DND-41 (cell line): ENCODE data around the gene OR9I1.

ENCODE experiments used
- ATAC-seq: fragments of 200-7000 bp; cut with Tn5 transposase; 3 replicates; pipeline ENCODE4 v1.9.1; 2021; ENCODE audit warnings: low read depth; ENCODE audit not compliant: insufficient read depth
- DNase-seq: peaks from one replicate; pipeline ENCODE4 v3.0.0-alpha.2; 2020
- H2AFZ ChIP-seq: 2 replicates; pipeline ENCODE4 v1.6.0; 2012; ENCODE audit warnings: low read depth, low read length
- H3K27ac ChIP-seq: 2 replicates; pipeline ENCODE4 v1.5.1; 2012; ENCODE audit warnings: low read length, inconsistent platforms
- H3K27me3 ChIP-seq: fragments of 200-600 bp; sonication (generic); 2 replicates; pipeline ENCODE4 v1.6.0; 2012; ENCODE audit warnings: low read length, mild to moderate bottlenecking, inconsistent platforms; ENCODE audit not compliant: insufficient read depth, poor library complexity
- H3K36me3 ChIP-seq: 2 replicates; pipeline ENCODE4 v1.5.1; 2012; ENCODE audit warnings: low read length, inconsistent platforms; ENCODE audit not compliant: insufficient read depth
- H3K4me1 ChIP-seq: 2 replicates; pipeline ENCODE4 v1.5.1; 2012; ENCODE audit warnings: mild to moderate bottlenecking, low read length; ENCODE audit not compliant: insufficient read depth
- H3K4me2 ChIP-seq: 2 replicates; pipeline ENCODE4 v1.6.0; 2012; ENCODE audit warnings: mild to moderate bottlenecking, moderate library complexity, low read length, inconsistent platforms; ENCODE audit not compliant: insufficient read depth
- H3K4me3 ChIP-seq, 2 experiments: fragments of 200-600 bp in 1 of 2; shearing (Covaris generic) in 1 of 2; 2 replicates each; pipeline ENCODE4 v1.5.1; 2012 to 2016; ENCODE audit warnings: inconsistent platforms in 2 of 2, low read length in 2 of 2, mild to moderate bottlenecking in 2 of 2, low read depth in 1 of 2, moderate library complexity in 1 of 2
- H3K79me2 ChIP-seq: 2 replicates; pipeline ENCODE4 v1.6.0; 2012; ENCODE audit warnings: low read length, inconsistent platforms; ENCODE audit not compliant: insufficient read depth
- H3K9ac ChIP-seq: 2 replicates; pipeline ENCODE4 v1.6.0; 2012; ENCODE audit warnings: low read depth, mild to moderate bottlenecking, inconsistent platforms, low read length, moderate library complexity
- H3K9me3 ChIP-seq: 2 replicates; pipeline ENCODE4 v1.5.1; 2012; ENCODE audit warnings: low read length, moderate library complexity, mild to moderate bottlenecking, inconsistent platforms; ENCODE audit not compliant: insufficient read depth, severe bottlenecking
- H4K20me1 ChIP-seq: 2 replicates; pipeline ENCODE4 v1.6.0; 2012; ENCODE audit warnings: low read length; ENCODE audit not compliant: insufficient read depth
- EZH2 ChIP-seq: IDR thresholded peaks from 3 replicates; pipeline ENCODE4 v1.6.1; 2012; ENCODE audit warnings: borderline replicate concordance, low read depth, mild to moderate bottlenecking, moderate library complexity, low read length, inconsistent platforms; ENCODE audit not compliant: severe bottlenecking
- TF ChIP-seq, protein P1 (sequence below): IDR thresholded peaks from 2 replicates; pipeline ENCODE4 v1.5.1; 2012; ENCODE audit warnings: borderline replicate concordance, low read length, moderate library complexity, mild to moderate bottlenecking; ENCODE audit not compliant: poor library complexity, severe bottlenecking; ENCODE audit errors: extremely low read depth

The OR9I1 gene, protein sequence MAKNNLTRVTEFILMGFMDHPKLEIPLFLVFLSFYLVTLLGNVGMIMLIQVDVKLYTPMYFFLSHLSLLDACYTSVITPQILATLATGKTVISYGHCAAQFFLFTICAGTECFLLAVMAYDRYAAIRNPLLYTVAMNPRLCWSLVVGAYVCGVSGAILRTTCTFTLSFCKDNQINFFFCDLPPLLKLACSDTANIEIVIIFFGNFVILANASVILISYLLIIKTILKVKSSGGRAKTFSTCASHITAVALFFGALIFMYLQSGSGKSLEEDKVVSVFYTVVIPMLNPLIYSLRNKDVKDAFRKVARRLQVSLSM

DNA sequence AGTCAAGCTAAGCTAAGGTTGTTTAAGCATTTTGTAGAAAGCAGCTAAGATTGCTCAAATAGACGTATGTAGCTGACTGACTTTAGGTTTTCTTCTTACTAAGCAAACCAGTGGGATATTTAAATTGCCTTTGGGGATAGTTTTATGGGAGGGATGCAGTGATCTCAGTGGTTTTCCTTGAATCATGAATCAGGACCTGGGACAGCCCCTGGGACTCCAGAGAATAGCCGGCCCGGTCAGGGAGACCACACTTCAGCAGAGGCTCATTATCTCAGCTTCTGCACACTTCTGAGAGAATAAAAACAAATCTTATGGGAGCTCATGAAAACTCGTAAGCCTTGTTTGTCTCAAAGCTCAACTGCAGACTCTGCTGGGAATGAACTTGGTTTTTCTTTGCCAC lies at the start of gene OR9I1:
OR9I1 (minus strand) TSS at position 62 of the 400 bp plus-strand sequence. CDS start 6,086 bp downstream, outside the sequence.
- Histone ChIP-seq H4K20me1 (no peaks in the 10 kb centered on the region), H3K9ac (no peak within 1 kb of the TSS), H3K36me3 (no peaks in the 10 kb centered on the region), H3K27ac (no peak within 1 kb of the TSS), H3K4me1 (no peaks in the 10 kb centered on the region), H3K9me3 (no peaks in the 10 kb centered on the region), H3K27me3 (no peaks in the 10 kb centered on the region), H3K4me2 (no peak within 1 kb of the TSS), H3K79me2 (no peaks in the 10 kb centered on the region), H3K4me3 (no peak within 1 kb of the TSS), H2AFZ (no peak within 1 kb of the TSS)
- ATAC-seq (no peak), DNase-seq (no peak)
- TF ChIP-seq, protein P1, sequence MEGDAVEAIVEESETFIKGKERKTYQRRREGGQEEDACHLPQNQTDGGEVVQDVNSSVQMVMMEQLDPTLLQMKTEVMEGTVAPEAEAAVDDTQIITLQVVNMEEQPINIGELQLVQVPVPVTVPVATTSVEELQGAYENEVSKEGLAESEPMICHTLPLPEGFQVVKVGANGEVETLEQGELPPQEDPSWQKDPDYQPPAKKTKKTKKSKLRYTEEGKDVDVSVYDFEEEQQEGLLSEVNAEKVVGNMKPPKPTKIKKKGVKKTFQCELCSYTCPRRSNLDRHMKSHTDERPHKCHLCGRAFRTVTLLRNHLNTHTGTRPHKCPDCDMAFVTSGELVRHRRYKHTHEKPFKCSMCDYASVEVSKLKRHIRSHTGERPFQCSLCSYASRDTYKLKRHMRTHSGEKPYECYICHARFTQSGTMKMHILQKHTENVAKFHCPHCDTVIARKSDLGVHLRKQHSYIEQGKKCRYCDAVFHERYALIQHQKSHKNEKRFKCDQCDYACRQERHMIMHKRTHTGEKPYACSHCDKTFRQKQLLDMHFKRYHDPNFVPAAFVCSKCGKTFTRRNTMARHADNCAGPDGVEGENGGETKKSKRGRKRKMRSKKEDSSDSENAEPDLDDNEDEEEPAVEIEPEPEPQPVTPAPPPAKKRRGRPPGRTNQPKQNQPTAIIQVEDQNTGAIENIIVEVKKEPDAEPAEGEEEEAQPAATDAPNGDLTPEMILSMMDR: no peak
- no peak for TF ChIP-seq EZH2

DNA sequence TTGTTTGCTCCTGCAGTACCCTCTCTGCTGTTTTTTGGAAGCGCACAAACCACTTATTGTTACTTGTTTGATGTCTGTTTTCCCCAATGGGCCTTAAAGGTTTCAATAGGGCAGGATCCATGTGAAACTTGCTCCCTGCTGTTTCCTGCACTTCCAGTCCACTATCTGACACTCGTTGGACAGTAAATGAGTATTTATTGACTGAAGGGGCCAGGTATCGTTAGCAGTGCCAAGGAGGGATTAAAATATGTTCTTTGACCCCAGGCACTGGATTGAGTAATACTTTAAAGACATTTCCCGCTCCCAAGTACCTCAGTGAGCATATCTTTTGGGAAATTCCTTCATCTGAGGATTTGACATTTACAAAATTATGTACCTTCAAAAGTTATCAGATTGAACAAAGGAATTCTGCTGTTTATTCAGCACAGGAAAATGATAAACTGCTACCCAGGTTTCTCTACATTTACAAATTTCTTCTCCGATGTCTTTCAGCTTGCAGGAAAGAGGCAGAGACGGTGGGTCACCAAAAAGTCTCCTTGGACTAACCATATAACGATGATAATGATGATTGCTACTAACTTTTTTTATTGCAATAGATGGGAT lies 40.3 kb upstream of the OR9I1 start:
- TF ChIP-seq, protein P1: no peak
- TF ChIP-seq EZH2: no peak

DNA sequence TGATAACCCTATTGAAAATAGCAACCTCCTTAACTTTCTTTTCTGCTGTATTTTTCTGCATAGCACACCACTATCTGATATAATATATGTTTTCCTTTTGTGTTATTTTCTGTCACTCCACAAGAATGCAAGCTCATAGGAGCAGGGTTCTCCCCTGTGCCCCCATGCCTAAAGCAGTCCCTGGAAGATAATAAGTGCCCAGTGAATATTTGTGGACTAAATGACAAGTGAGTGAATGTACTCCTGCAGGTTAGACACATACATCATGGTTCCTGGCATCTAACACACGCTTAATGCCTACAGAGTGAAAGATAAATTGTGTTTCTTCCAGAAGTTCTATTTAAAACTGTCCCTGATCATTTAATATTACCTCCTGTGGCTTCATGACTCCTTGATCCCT lies 39.7 kb upstream of the OR9I1 start:
- no peaks in the 10 kb centered on the region for H3K79me2 ChIP-seq
- no peaks in the 10 kb centered on the region for H4K20me1 ChIP-seq
- no peaks in the 10 kb centered on the region for H3K9me3 ChIP-seq
- TF ChIP-seq, protein P1: no peak
- no peak for TF ChIP-seq EZH2
- H3K4me2 ChIP-seq: no peak overlapping the region
- H3K4me3 ChIP-seq: no peak overlapping the region
- H3K36me3 ChIP-seq: no peaks in the 10 kb centered on the region
- DNase-seq (no peak), ATAC-seq (no peak)
- no peak overlapping the region for H3K27ac ChIP-seq
- H3K27me3 ChIP-seq: peaks cover 5% of the 10 kb centered on the region
- no peak overlapping the region for H3K9ac ChIP-seq
- H2AFZ ChIP-seq: no peak overlapping the region
- no peaks in the 10 kb centered on the region for H3K4me1 ChIP-seq

More for the DNA sequence above, 40.3 kb upstream of the OR9I1 start:
- Histone ChIP-seq H3K27ac (no peak overlapping the region), H3K9ac (no peak overlapping the region), H3K4me1 (no peaks in the 10 kb centered on the region), H2AFZ (no peak overlapping the region), H3K4me3 (no peak overlapping the region), H3K36me3 (no peaks in the 10 kb centered on the region), H3K79me2 (no peaks in the 10 kb centered on the region), H3K9me3 (no peaks in the 10 kb centered on the region), H3K27me3 (peaks cover 5% of the 10 kb centered on the region), H4K20me1 (no peaks in the 10 kb centered on the region), H3K4me2 (no peak overlapping the region)
- no peak for DNase-seq
- ATAC-seq: no peak
